IMR-90 (cell line): Measurements from ENCODE around the gene ITPK1. TPM values are rescaled to one million over a fixed set of nuclear protein-coding genes. Genes with fewer than 3 reads are reported as not detected.

Source experiments
- ATAC-seq: fragments of 200-7000 bp; cut with Tn5 transposase; 2 replicates; pipeline ENCODE4 v1.9.1; 2020; ENCODE audit warnings: low read depth, mild to moderate bottlenecking, moderate library complexity
- BruUV-seq: library from RNA; stranded (reverse); fragments of 400-500 nt; replicated peaks from 2 replicates; lab custom pipeline; 2021; lab: Mats Ljungman, UMichigan
- CTCF ChIA-PET: fragments of 300-600 bp; formaldehyde crosslinking; extraction: SDS; loops from one replicate; lab custom pipeline; 2021; ENCODE audit warnings: antibody characterized with exemption; lab: Yijun Ruan, JAX
- POLR2A ChIA-PET: fragments of 300-600 bp; sonication (Branson Sonifier 250); formaldehyde crosslinking; loops from one replicate; lab custom pipeline; 2022; ENCODE audit warnings: antibody characterized with exemption; ENCODE audit not compliant: unreplicated experiment; lab: Charles Lee
- DNase-seq: peaks from one replicate; pipeline ENCODE4 v3.0.0; 2013
- H2AFZ ChIP-seq: replicated peaks from 2 replicates; pipeline ENCODE3; 2013; ENCODE audit warnings: low read length, mild to moderate bottlenecking; ENCODE audit not compliant: poor library complexity
- H2AK5ac ChIP-seq: 2 replicates; pipeline ENCODE4 v1.6.1; 2013; ENCODE audit warnings: low read depth, low read length, inconsistent platforms
- H2AK9ac ChIP-seq: replicated peaks from 2 replicates; pipeline ENCODE3; 2013; ENCODE audit warnings: mild to moderate bottlenecking, low read depth, low read length, moderate library complexity; ENCODE audit not compliant: poor library complexity
- H2BK120ac ChIP-seq: 2 replicates; pipeline ENCODE4 v1.6.1; 2013; ENCODE audit warnings: low read depth, low read length, inconsistent platforms
- H2BK15ac ChIP-seq: 3 replicates; pipeline ENCODE4 v1.6.1; 2013; ENCODE audit warnings: low read depth, low read length, inconsistent platforms
- H2BK20ac ChIP-seq: 2 replicates; pipeline ENCODE4 v1.6.1; 2013; ENCODE audit warnings: low read depth, mild to moderate bottlenecking, inconsistent platforms, low read length, moderate library complexity
- H2BK5ac ChIP-seq: 2 replicates; pipeline ENCODE4 v1.6.1; 2013; ENCODE audit warnings: mild to moderate bottlenecking, low read depth, low read length, inconsistent platforms; ENCODE audit not compliant: poor library complexity, severe bottlenecking
- H3K14ac ChIP-seq: replicated peaks from 2 replicates; pipeline ENCODE4 v1.6.1; 2013; ENCODE audit warnings: low read depth, low read length, inconsistent platforms
- H3K18ac ChIP-seq: 2 replicates; pipeline ENCODE4 v1.6.1; 2013; ENCODE audit warnings: low read depth, low read length, control low read depth
- H3K23ac ChIP-seq: 2 replicates; pipeline ENCODE4 v1.6.1; 2013; ENCODE audit warnings: low read depth, low read length, inconsistent platforms
- H3K27ac ChIP-seq: 2 replicates; pipeline ENCODE4 v1.5.1; 2013; ENCODE audit warnings: mild to moderate bottlenecking, control low read depth, low read length; ENCODE audit not compliant: insufficient read depth
- H3K27me3 ChIP-seq: 2 replicates; pipeline ENCODE4 v1.6.1; 2013; ENCODE audit warnings: low read length; ENCODE audit not compliant: control insufficient read depth, insufficient read depth
- H3K36me3 ChIP-seq: 2 replicates; pipeline ENCODE4 v1.6.1; 2013; ENCODE audit warnings: low read length, mixed read lengths; ENCODE audit not compliant: control insufficient read depth, insufficient read depth
- H3K4ac ChIP-seq: 2 replicates; pipeline ENCODE4 v1.6.1; 2013; ENCODE audit warnings: low read depth, low read length, inconsistent platforms
- H3K4me1 ChIP-seq: 2 replicates; pipeline ENCODE4 v1.6.1; 2013; ENCODE audit warnings: low read length, mixed read lengths; ENCODE audit not compliant: control insufficient read depth, insufficient read depth
- H3K4me2 ChIP-seq: 2 replicates; pipeline ENCODE4 v1.6.1; 2013; ENCODE audit warnings: low read depth, mild to moderate bottlenecking, control low read depth, low read length, moderate library complexity
- H3K4me3 ChIP-seq: 2 replicates; pipeline ENCODE4 v1.5.1; 2013; ENCODE audit warnings: low read depth, mild to moderate bottlenecking, control low read depth, low read length, moderate library complexity; ENCODE audit not compliant: insufficient read depth
- H3K56ac ChIP-seq: 2 replicates; pipeline ENCODE4 v1.6.1; 2013; ENCODE audit warnings: low read length, inconsistent platforms; ENCODE audit not compliant: insufficient read depth; ENCODE audit errors: extremely low read depth
- H3K79me1 ChIP-seq, 2 experiments: 2 replicates each; pipeline ENCODE4 v1.6.1; 2013; ENCODE audit warnings: low read length in 2 of 2, inconsistent platforms in 1 of 2, low read depth in 1 of 2
- H3K9ac ChIP-seq: 2 replicates; pipeline ENCODE4 v1.6.1; 2013; ENCODE audit warnings: low read depth, low read length, control low read depth
- H3K9me1 ChIP-seq: 2 replicates; pipeline ENCODE4 v1.6.1; 2013; ENCODE audit warnings: low read length, inconsistent platforms; ENCODE audit not compliant: insufficient read depth
- H3K9me3 ChIP-seq: 2 replicates; pipeline ENCODE4 v1.6.1; 2013; ENCODE audit warnings: low read length; ENCODE audit not compliant: control insufficient read depth, insufficient read depth
- H4K20me1 ChIP-seq: 2 replicates; pipeline ENCODE4 v1.6.1; 2013; ENCODE audit warnings: low read length, inconsistent platforms; ENCODE audit not compliant: insufficient read depth
- H4K5ac ChIP-seq: 2 replicates; pipeline ENCODE4 v1.6.1; 2013; ENCODE audit warnings: mild to moderate bottlenecking, low read depth, low read length, control low read depth
- H4K8ac ChIP-seq, 2 experiments: 2 replicates each; pipeline ENCODE4 v1.6.1; 2013; ENCODE audit warnings: low read depth in 2 of 2, low read length in 2 of 2, control low read depth in 1 of 2, inconsistent platforms in 1 of 2
- H4K91ac ChIP-seq: 2 replicates; pipeline ENCODE4 v1.6.1; 2013; ENCODE audit warnings: low read depth, low read length, inconsistent platforms; ENCODE audit not compliant: insufficient read depth
- BHLHE40 ChIP-seq: fragments of 150-350 bp; IDR thresholded peaks from 2 replicates; pipeline ENCODE4 v1.6.1; 2016; ENCODE audit warnings: mild to moderate bottlenecking, low read depth, low read length
- CEBPB ChIP-seq: IDR thresholded peaks from 2 replicates; pipeline ENCODE4 v1.6.1; 2012; ENCODE audit warnings: low read depth, low read length, improper control_type of control experiment
- CHD1 ChIP-seq: IDR thresholded peaks from 2 replicates; pipeline ENCODE4 v1.6.1; 2012; ENCODE audit warnings: low read depth, low read length, improper control_type of control experiment
- CTCF ChIP-seq: conservative IDR thresholded peaks from 2 replicates; pipeline ENCODE4 v1.5.1; 2012; ENCODE audit warnings: mild to moderate bottlenecking, low read depth, low read length, improper control_type of control experiment
- ELK1 ChIP-seq: fragments of 150-350 bp; IDR thresholded peaks from 2 replicates; pipeline ENCODE4 v1.6.1; 2016; ENCODE audit warnings: low read depth, mild to moderate bottlenecking, low read length, moderate library complexity, borderline replicate concordance
- FOS ChIP-seq: fragments of 150-350 bp; IDR thresholded peaks from 2 replicates; pipeline ENCODE4 v1.6.1; 2016; ENCODE audit warnings: low read depth, low read length
- MAFK ChIP-seq: IDR thresholded peaks from 2 replicates; pipeline ENCODE4 v1.6.1; 2012; ENCODE audit warnings: low read depth, low read length, improper control_type of control experiment
- MAZ ChIP-seq: IDR thresholded peaks from 2 replicates; pipeline ENCODE4 v1.6.1; 2012; ENCODE audit warnings: low read depth, mild to moderate bottlenecking, low read length, improper control_type of control experiment, moderate library complexity, borderline replicate concordance
- MXI1 ChIP-seq: IDR thresholded peaks from 2 replicates; pipeline ENCODE4 v1.6.1; 2012; ENCODE audit warnings: low read depth, mild to moderate bottlenecking, low read length, moderate library complexity, borderline replicate concordance
- NFE2L2 ChIP-seq: fragments of 150-350 bp; IDR thresholded peaks from 2 replicates; pipeline ENCODE4 v1.6.1; 2016; ENCODE audit warnings: low read depth, mild to moderate bottlenecking, low read length
- RAD21 ChIP-seq: IDR thresholded peaks from 2 replicates; pipeline ENCODE4 v1.6.1; 2012; ENCODE audit warnings: low read length, improper control_type of control experiment
- RCOR1 ChIP-seq: IDR thresholded peaks from 2 replicates; pipeline ENCODE4 v1.6.1; 2012; ENCODE audit warnings: mild to moderate bottlenecking, low read length, improper control_type of control experiment; ENCODE audit not compliant: insufficient replicate concordance
- RFX5 ChIP-seq: IDR thresholded peaks from 2 replicates; pipeline ENCODE4 v1.8.0; 2012; ENCODE audit warnings: low read depth, mild to moderate bottlenecking, low read length, moderate library complexity
- SMC3 ChIP-seq: fragments of 150-350 bp; IDR thresholded peaks from 2 replicates; pipeline ENCODE4 v1.6.1; 2016; ENCODE audit warnings: low read depth, mild to moderate bottlenecking, antibody characterized with exemption, low read length, moderate library complexity
- USF2 ChIP-seq: fragments of 150-350 bp; IDR thresholded peaks from 2 replicates; pipeline ENCODE4 v1.6.1; 2017; ENCODE audit warnings: mild to moderate bottlenecking, antibody characterized with exemption, low read length, low read depth
- WGBS, 2 experiments: methylation state at CpG; one replicate each; pipeline versions ENCODE4 v1.1.5 to v1.1.7; 2013; ENCODE audit warnings: missing lambda C conversion rate in 2 of 2; ENCODE audit not compliant: insufficient read length in 1 of 2; ENCODE audit errors: extremely low coverage in 2 of 2; 5-methylcytosine and 5-hydroxymethylcytosine counted together
- dilution Hi-C: fragments of 300-500 bp; cut with HindIII; formaldehyde crosslinking; loops from one replicate; pipeline ENCODE4 v1.14.3; 2018; ENCODE audit warnings: low sequenced_read_pairs; ENCODE audit not compliant: unreplicated experiment
- in situ Hi-C: fragments of 300-500 bp; cut with MboI; formaldehyde crosslinking; loops from 3 replicates; pipeline ENCODE4 v1.14.3; 2019; ENCODE audit warnings: low sequenced_read_pairs, inconsistent platforms, mixed read lengths
- intact Hi-C: fragments of 100-400 bp; cut with micrococcal nuclease; formaldehyde crosslinking; loops from 2 replicates; pipeline ENCODE4 v1.10.0; 2022
- polyA plus RNA-seq, 3 experiments: library from polyadenylated mRNA; depleted of rRNA; stranded (reverse); fragments of >200 nt; gene quantifications; 2 replicates each; pipeline ENCODE4 v1.2.3, GENCODE V29; 2012; ENCODE audit warnings: low replicate concordance in 1 of 3
- total RNA-seq: library from RNA; depleted of rRNA; stranded (reverse); fragments of >200 nt; gene quantifications from 2 replicates; pipeline ENCODE4 v1.2.3, GENCODE V29; 2012

ITPK1 gene
- total and polyA plus RNA-seq, 2 of the 4 experiments (the other 2 are of a cell fraction) = 21.7 to 26.9 TPM

GRCh38 chr14:92974541-92975345 is 141.0 kb downstream of the ITPK1 start:
- Histone ChIP-seq H3K79me1 (no peaks in the 10 kb centered on the region), H2AK5ac (no peak overlapping the region), H3K27me3 (peaks cover 2% of the 10 kb centered on the region; the same call in 1 of the 2 replicates), H3K4me1 (no peaks in the 10 kb centered on the region; the same call in 1 of the 2 replicates), H3K9ac (no peak overlapping the region), H2BK5ac (no peak overlapping the region), H3K9me1 (no peaks in the 10 kb centered on the region), H3K56ac (no peak overlapping the region), H2AFZ (no peak overlapping the region), H2BK20ac (no peak overlapping the region), H4K8ac (no peak overlapping the region), H4K5ac (no peak overlapping the region), H3K23ac (no peak overlapping the region), H2BK120ac (no peak overlapping the region), H3K18ac (no peak overlapping the region), H4K20me1 (no peaks in the 10 kb centered on the region), H3K4me2 (no peak overlapping the region), H3K4ac (no peak overlapping the region), H3K27ac (no peak overlapping the region), H3K4me3 (no peak overlapping the region), H2AK9ac (no peak overlapping the region), H4K91ac (no peak overlapping the region), H2BK15ac (no peak overlapping the region), H3K9me3 (peaks cover 12% of the 10 kb centered on the region; the same call in 1 of the 2 replicates), H3K36me3 (no peaks in the 10 kb centered on the region), H3K14ac (no peak overlapping the region)
- dilution Hi-C loops = no loop called here
- ChIA-PET CTCF (no interaction called here), POLR2A (no interaction called here)
- in situ Hi-C loops = no loop called here
- intact Hi-C loops = no loop called here
- ATAC-seq = no peak
- WGBS, 2 experiments = 86% methylated on average over 8 of the region's 17 CpGs; no CpG with 5 or more reads in 1 of the 2 experiments
- no peak for DNase-seq
- no TSS peak for BruUV-seq
- no peak for TF ChIP-seq MAFK
- no peak for TF ChIP-seq MXI1
- no peak for TF ChIP-seq BHLHE40
- TF ChIP-seq MAZ = no peak
- no peak for TF ChIP-seq ELK1
- no peak for TF ChIP-seq RFX5
- TF ChIP-seq CEBPB = no peak
- no peak for TF ChIP-seq FOS
- no peak for TF ChIP-seq SMC3
- TF ChIP-seq RCOR1 = no peak
- no peak for TF ChIP-seq CHD1
- no peak for TF ChIP-seq CTCF
- TF ChIP-seq USF2 = no peak
- no peak for TF ChIP-seq NFE2L2
- TF ChIP-seq RAD21 = no peak
